GM19025 (cell line): ENCODE measurements around the gene ANAPC2.

Experiments used
- ATAC-seq: cut with Tn5 transposase; IDR thresholded peaks from one replicate; pipeline ENCODE4 v1.9.1; 2021; ENCODE audit warnings: mild to moderate bottlenecking, low read depth, moderate library complexity; ENCODE audit not compliant: unreplicated experiment

ANAPC2 gene

GRCh38 chr9:137178201-137178938, 10.0 kb downstream of the ANAPC2 start:
- ATAC-seq = no peak

GRCh38 chr9:137176302-137177182, 11.8 kb downstream of the ANAPC2 start:
- ATAC-seq = no peak

GRCh38 chr9:137175345-137175961, 12.9 kb downstream of the ANAPC2 start:
- no peak for ATAC-seq

DNA sequence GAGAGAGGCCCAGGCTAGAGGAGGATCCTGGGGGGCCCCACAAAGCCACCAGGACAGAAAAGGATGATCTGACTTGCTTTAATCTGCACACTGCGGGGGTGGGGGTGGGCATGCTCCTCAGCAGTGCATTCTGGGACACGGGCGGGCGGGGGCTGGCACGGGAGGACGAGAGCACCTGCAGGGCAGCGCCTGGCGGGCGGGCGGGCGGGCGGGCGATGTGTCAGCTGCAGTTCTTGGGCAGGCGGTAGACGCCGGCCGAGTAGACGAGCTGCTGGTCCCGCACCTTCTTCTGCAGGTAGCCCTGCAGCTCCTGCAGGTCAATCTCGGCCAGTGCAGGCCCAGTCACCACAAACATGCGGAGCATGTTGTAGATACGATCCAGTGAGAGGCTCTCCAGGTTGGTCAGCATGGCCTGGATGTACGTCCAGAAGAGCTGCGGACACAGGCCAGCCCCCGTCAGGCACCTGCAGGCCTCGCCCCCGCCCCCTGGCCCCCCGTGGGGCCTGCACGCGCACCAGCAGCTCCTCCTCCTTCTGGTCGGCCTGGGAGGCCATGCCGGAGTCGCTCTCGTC, 13.6 kb downstream of the ANAPC2 start:
- ATAC-seq = no peak

GRCh38 chr9:137173796-137174664, 14.3 kb downstream of the ANAPC2 start:
- no peak for ATAC-seq

GRCh38 chr9:137172901-137173795, 15.2 kb downstream of the ANAPC2 start:
- no peak for ATAC-seq

DNA sequence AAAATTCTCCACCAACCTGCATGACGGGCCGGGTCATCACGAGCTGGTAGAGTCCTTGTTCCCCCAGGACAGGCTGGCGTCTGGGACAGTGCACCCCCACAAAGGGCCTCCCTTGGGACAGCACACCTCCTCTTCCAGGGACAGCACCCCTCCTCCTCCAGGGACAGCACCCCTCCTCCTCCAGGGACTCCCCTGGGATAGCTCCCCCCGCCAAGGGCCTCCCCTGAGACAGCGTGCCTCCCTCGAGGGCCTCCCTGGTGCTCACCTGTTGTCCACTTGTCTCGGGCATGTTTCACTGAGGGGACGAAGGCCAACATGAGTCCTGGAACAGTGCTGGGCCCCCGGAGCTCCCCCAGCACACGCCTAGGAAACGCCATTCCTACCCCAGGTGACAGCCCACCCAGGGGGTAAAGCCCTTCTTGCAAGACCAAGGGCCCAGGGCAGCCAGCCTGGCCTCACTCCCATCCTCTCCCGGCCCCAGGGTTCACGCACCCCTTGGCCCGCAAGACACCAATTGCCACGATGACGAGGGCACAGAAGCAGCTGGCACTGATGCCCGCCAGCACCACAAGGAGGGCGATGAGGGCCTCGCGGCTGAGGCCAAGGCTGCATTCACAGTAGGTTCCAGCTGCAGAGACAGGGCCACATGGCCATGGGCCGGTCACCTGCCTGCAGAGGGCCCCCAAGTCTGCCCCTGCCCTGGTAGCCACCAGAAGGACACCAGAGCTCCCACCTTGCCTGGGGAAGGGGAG, 17.0 kb downstream of the ANAPC2 start:
- ATAC-seq = no peak

- ATAC-seq = no peak
These were observed 17.7 kb downstream of the ANAPC2 start for GRCh38 chr9:137170486-137171148.

- ATAC-seq = no peak
These were observed 18.4 kb downstream of the ANAPC2 start, which contains the start of gene LRRC26 for GRCh38 chr9:137169896-137170358. Gene LRRC26 (minus strand): TSS chr9:137170051. CDS start chr9:137169943, 108 bp downstream.

GRCh38 chr9:137168904-137169856, 19.2 kb downstream of the ANAPC2 start:
- no peak for ATAC-seq

DNA sequence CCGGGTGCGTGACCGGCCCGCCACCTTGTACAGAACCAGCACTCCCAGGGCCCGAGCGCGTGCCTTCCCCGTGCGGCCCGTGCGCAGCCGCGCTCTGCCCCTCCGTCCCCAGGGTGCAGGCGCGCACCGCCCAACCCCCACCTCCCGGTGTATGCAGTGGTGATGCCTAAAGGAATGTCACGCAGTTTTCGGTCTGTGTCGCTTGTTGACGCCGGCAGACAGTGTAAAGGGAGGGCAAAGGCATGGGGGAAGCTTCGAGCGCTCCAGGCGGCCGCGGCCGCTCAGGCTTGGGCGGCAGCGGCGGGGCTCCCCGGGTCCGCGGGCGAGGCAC, 19.8 kb downstream of the ANAPC2 start:
- no peak for ATAC-seq

DNA sequence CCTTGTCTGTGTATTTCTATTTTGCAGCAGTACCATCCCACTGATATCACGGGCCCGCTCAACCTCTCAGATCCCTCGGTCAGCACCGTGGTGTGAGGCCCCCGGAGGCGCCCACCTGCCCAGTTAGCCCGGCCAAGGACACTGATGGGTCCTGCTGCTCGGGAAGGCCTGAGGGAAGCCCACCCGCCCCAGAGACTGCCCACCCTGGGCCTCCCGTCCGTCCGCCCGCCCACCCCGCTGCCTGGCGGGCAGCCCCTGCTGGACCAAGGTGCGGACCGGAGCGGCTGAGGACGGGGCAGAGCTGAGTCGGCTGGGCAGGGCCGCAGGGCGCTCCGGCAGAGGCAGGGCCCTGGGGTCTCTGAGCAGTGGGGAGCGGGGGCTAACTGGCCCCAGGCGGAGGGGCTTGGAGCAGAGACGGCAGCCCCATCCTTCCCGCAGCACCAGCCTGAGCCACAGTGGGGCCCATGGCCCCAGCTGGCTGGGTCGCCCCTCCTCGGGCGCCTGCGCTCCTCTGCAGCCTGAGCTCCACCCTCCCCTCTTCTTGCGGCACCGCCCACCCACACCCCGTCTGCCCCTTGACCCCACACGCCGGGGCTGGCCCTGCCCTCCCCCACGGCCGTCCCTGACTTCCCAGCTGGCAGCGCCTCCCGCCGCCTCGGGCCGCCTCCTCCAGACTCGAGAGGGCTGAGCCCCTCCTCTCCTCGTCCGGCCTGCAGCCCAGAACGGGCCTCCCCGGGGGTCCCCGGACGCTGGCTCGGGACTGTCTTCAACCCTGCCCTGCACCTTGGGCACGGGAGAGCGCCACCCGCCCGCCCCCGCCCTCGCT, 20.4 kb downstream of the ANAPC2 start:
- no peak for ATAC-seq

DNA sequence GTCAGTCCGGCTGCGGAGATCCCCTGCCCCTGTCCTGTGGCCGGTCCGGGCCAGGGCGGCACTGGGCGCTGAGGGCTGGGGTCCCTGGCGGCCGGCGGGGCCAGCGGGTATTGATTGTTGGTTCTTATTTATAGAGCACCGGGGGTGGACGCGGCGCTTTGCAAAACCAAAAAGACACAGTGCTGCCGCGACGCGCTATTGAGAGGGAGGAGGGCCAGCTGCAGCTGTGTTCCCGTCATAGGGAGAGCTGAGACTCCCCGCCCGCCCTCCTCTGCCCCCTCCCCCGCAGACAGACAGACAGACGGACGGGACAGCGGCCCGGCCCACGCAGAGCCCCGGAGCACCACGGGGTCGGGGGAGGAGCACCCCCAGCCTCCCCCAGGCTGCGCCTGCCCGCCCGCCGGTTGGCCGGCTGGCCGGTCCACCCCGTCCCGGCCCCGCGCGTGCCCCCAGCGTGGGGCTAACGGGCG, 21.0 kb downstream of the ANAPC2 start:
- no peak for ATAC-seq

DNA sequence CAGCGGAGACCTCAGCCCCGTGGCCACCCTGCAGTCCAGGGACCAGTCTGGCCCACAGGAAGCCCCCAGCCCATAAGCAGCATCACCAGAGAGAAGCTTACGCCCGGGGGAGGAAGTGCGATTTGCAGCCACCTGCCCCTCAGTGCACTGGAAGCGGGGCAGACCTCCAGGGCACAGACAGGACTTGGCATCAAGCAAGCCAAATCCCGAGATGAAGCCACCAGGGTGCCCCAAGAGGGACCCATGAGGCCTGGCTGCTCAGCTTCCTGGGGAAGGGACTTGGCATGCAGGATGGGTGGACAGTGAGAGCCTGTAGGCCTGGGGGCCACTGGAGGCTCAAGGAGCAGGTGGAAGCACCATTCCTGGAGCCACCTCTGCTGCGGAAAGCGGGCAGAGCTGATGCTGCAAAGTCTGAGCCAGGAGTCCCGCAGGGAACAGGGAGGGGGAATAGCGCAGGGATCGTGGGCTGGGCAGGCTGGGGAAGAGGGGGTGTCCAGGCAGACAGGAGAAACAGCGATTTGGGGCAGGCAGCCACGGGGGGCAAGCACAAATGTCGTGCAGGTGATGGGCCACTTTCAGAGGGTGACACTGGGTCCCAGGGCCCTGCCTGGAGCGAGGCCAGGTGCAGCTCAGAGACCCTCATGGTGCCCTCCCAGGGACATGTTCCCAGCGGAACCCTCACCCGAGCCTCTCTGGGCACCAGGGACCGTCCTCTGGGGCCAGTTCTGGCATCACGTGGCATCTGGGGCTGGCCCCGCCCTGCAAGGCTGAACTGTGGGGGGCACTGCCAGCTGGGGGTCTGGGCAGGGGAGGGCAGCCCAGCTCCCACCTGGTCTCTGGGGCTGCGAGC, 21.8 kb downstream of the ANAPC2 start:
- no peak for ATAC-seq
